GM23338 (cell line): ENCODE data around the gene DIP2C. TPM values are rescaled to one million over a fixed set of nuclear protein-coding genes. Genes with fewer than 3 reads are reported as not detected.

Experiments used
- ATAC-seq: fragments of 200-7000 bp; cut with Tn5 transposase; 3 replicates; pipeline ENCODE4 v1.9.1; 2020
- DNase-seq: peaks from one replicate; pipeline ENCODE4 v3.0.0-alpha.2; 2015; ENCODE audit warnings: low spot score
- H2AFZ ChIP-seq: fragments of 200-600 bp; sonication (generic); 2 replicates; pipeline ENCODE4 v1.8.0; 2016; ENCODE audit warnings: antibody characterized with exemption, mild to moderate bottlenecking, moderate library complexity
- H3F3A ChIP-seq: fragments of 200-600 bp; sonication (generic); replicated peaks from 2 replicates; pipeline ENCODE4 v1.8.0; 2017; ENCODE audit warnings: antibody characterized with exemption, mixed run types, low read depth
- H3K27ac ChIP-seq: fragments of 200-600 bp; sonication (generic); 2 replicates; pipeline ENCODE4 v1.6.1; 2016; ENCODE audit warnings: low read depth
- H3K27me3 ChIP-seq: fragments of 200-600 bp; sonication (generic); 2 replicates; pipeline ENCODE4 v1.8.0; 2016; ENCODE audit warnings: mild to moderate bottlenecking, mixed run types, moderate library complexity; ENCODE audit not compliant: insufficient read depth
- H3K36me3 ChIP-seq: fragments of 200-600 bp; sonication (generic); 2 replicates; pipeline ENCODE4 v1.8.0; 2016; ENCODE audit warnings: mild to moderate bottlenecking; ENCODE audit not compliant: insufficient read depth
- H3K4me1 ChIP-seq: fragments of 200-600 bp; sonication (generic); 2 replicates; pipeline ENCODE4 v1.8.0; 2016; ENCODE audit warnings: mild to moderate bottlenecking, moderate library complexity; ENCODE audit not compliant: insufficient read depth
- H3K4me2 ChIP-seq: fragments of 200-600 bp; sonication (generic); 2 replicates; pipeline ENCODE4 v1.7.1; 2017; ENCODE audit warnings: mixed run types
- H3K4me3 ChIP-seq: fragments of 200-600 bp; sonication (generic); 2 replicates; pipeline ENCODE4 v1.6.1; 2016; ENCODE audit warnings: mixed run types
- H3K79me2 ChIP-seq: fragments of 200-600 bp; sonication (generic); replicated peaks from 2 replicates; pipeline ENCODE4 v1.8.0; 2017; ENCODE audit warnings: mild to moderate bottlenecking; ENCODE audit not compliant: insufficient read depth
- H3K9me2 ChIP-seq: fragments of 200-600 bp; sonication (generic); 2 replicates; pipeline ENCODE4 v1.8.0; 2017; ENCODE audit not compliant: insufficient read depth
- H4K20me1 ChIP-seq: fragments of 200-600 bp; sonication (generic); replicated peaks from 2 replicates; pipeline ENCODE4 v1.8.0; 2017; ENCODE audit warnings: mild to moderate bottlenecking; ENCODE audit not compliant: insufficient read depth
- H3K27ac Mint-ChIP-seq: 2 replicates; pipeline ENCODE4 v1.8.0; 2020; ENCODE audit warnings: inconsistent platforms, mild to moderate bottlenecking, moderate library complexity, mixed read lengths
- H3K27me3 Mint-ChIP-seq: 3 replicates; pipeline ENCODE4 v1.8.0; 2022; ENCODE audit warnings: low read depth, mild to moderate bottlenecking, moderate library complexity, mixed read lengths, inconsistent platforms; ENCODE audit not compliant: insufficient read depth, poor library complexity
- H3K36me3 Mint-ChIP-seq: 3 replicates; pipeline ENCODE4 v1.8.0; 2021; ENCODE audit warnings: low read depth, mild to moderate bottlenecking, inconsistent platforms, moderate library complexity, mixed read lengths
- H3K4me1 Mint-ChIP-seq: 3 replicates; pipeline ENCODE4 v1.8.0; 2020; ENCODE audit warnings: mild to moderate bottlenecking, inconsistent platforms, mixed read lengths
- H3K4me3 Mint-ChIP-seq: 3 replicates; pipeline ENCODE4 v1.8.0; 2021; ENCODE audit warnings: moderate library complexity, mild to moderate bottlenecking, inconsistent platforms, mixed read lengths
- H3K9me3 Mint-ChIP-seq: 3 replicates; pipeline ENCODE4 v1.8.0; 2020; ENCODE audit warnings: moderate library complexity, mild to moderate bottlenecking, inconsistent platforms, mixed read lengths
- EZH2 ChIP-seq: fragments of 200-600 bp; sonication (generic); IDR thresholded peaks from one replicate; pipeline ENCODE4 v1.8.0; 2017; ENCODE audit warnings: antibody characterized with exemption, mild to moderate bottlenecking, low read depth; ENCODE audit not compliant: unreplicated experiment
- EZH2phosphoT487 ChIP-seq: fragments of 200-600 bp; sonication (generic); IDR thresholded peaks from one replicate; pipeline ENCODE4 v1.8.1; 2018; ENCODE audit warnings: antibody characterized with exemption; ENCODE audit not compliant: unreplicated experiment
- JUNB ChIP-seq: IDR thresholded peaks from one replicate; pipeline ENCODE4 v1.6.1; 2016; ENCODE audit warnings: antibody characterized with exemption; ENCODE audit not compliant: unreplicated experiment
- POLR2AphosphoS5 ChIP-seq: IDR thresholded peaks from 2 replicates; pipeline ENCODE4 v1.6.1; 2016; ENCODE audit warnings: antibody characterized with exemption, low read depth
- STAT1 ChIP-seq: IDR thresholded peaks from one replicate; pipeline ENCODE4 v1.6.1; 2016; ENCODE audit warnings: antibody characterized with exemption; ENCODE audit not compliant: unreplicated experiment
- polyA plus RNA-seq: library from polyadenylated mRNA; unstranded; fragments of >200 nt; fragmentation: Nextera tagmentation; extraction: Ambion mirVana; gene quantifications from 2 replicates; pipeline ENCODE4 v1.2.1, GENCODE V29; 2016
- total RNA-seq: library from RNA; depleted of rRNA; stranded (reverse); fragments of >200 nt; shearing (Covaris generic); gene quantifications from 2 replicates; pipeline ENCODE4 v1.2.3, GENCODE V29; 2014
- TF ChIP-seq, protein P1 (sequence below): fragments of 250-450 bp; sonication (Bioruptor Pico); IDR thresholded peaks from 2 replicates; pipeline ENCODE4 v1.5.0; 2020; ENCODE audit warnings: mild to moderate bottlenecking, moderate library complexity
- TF ChIP-seq, protein P2 (sequence below), 2 experiments: fragments of 200-600 bp in 1 of 2; sonication (generic) in 1 of 2; conservative IDR thresholded peaks; 2 replicates each; pipeline versions ENCODE4 v1.5.1 to v1.6.1; 2016 to 2017; ENCODE audit warnings: antibody characterized with exemption in 2 of 2, low read depth in 2 of 2, mild to moderate bottlenecking in 2 of 2, moderate library complexity in 1 of 2

The DIP2C gene
- total and polyA plus RNA-seq, 2 experiments from 2014 or later: 5.1 to 7.7 TPM

DNA sequence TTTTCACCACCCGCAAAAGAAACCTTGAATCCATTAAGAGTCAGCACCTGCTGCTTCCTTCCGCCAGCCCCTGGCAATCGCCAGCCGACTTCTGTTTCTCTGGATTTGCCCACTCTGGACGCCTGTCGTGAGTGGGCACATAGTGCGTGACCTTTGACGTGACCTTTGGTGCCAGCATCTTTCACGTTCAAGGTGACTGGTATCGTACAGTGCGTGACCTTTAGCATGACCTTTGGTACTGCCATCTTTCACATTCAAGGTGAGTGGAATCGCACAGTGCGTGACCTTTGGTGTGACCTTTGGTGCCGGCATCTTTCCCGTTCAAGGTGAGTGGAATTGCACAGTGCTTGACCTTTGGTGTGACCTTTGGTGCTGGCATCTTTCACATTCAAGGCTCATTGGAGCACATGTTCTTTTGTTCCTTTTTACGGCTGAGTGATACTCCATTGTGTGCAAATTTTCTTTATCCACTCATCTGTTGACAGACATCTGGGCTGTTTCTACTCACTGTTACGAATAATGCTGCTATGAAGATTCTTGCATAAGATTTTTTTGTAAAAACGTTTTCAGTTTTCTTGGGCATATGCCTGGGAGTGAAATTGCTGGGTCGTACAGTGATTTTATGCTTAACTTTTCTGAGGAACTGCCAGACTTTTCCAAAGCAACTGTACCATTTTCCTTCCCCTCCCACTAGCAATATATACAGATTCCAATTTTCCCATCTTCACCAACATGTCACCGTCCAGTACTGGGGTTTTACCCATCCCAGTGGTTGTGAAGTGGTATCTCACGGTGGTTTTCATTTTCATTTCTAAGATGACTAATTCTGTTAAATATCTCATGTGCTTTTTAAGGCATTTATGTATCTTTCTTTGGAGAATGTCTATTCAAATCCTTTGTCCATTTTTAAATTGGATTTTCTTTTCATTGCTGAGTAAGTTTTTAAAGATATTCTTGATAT, 145.3 kb downstream of the DIP2C start:
- no peaks in the 10 kb centered on the region for H3K36me3 ChIP-seq
- H4K20me1 ChIP-seq: no peaks in the 10 kb centered on the region
- Mint-ChIP-seq H3K27me3 (peaks cover 12% of the 10 kb centered on the region), H3K9me3 (no peaks in the 10 kb centered on the region), H3K4me3 (no peak overlapping the region), H3K36me3 (no peaks in the 10 kb centered on the region), H3K4me1 (peaks cover 26% of the 10 kb centered on the region), H3K27ac (no peak overlapping the region)
- H3K4me2 ChIP-seq: no peak overlapping the region
- H3K4me1 ChIP-seq: peaks cover 11% of the 10 kb centered on the region
- H3K4me3 ChIP-seq: no peak overlapping the region
- H3K9me2 ChIP-seq: no peaks in the 10 kb centered on the region
- 0 out of 2 replicates have a peak, but pooled peaks cover 6% of the 10 kb centered on the region for H3K79me2 ChIP-seq
- H2AFZ ChIP-seq: no peak overlapping the region
- no peaks in the 10 kb centered on the region for H3K27me3 ChIP-seq
- no peak for ATAC-seq
- DNase-seq: no peak
- no peak overlapping the region for H3K27ac ChIP-seq
- H3F3A ChIP-seq: 0 out of 2 replicates have a peak, but pooled peaks cover 3% of the 10 kb centered on the region
- TF ChIP-seq, protein P1, sequence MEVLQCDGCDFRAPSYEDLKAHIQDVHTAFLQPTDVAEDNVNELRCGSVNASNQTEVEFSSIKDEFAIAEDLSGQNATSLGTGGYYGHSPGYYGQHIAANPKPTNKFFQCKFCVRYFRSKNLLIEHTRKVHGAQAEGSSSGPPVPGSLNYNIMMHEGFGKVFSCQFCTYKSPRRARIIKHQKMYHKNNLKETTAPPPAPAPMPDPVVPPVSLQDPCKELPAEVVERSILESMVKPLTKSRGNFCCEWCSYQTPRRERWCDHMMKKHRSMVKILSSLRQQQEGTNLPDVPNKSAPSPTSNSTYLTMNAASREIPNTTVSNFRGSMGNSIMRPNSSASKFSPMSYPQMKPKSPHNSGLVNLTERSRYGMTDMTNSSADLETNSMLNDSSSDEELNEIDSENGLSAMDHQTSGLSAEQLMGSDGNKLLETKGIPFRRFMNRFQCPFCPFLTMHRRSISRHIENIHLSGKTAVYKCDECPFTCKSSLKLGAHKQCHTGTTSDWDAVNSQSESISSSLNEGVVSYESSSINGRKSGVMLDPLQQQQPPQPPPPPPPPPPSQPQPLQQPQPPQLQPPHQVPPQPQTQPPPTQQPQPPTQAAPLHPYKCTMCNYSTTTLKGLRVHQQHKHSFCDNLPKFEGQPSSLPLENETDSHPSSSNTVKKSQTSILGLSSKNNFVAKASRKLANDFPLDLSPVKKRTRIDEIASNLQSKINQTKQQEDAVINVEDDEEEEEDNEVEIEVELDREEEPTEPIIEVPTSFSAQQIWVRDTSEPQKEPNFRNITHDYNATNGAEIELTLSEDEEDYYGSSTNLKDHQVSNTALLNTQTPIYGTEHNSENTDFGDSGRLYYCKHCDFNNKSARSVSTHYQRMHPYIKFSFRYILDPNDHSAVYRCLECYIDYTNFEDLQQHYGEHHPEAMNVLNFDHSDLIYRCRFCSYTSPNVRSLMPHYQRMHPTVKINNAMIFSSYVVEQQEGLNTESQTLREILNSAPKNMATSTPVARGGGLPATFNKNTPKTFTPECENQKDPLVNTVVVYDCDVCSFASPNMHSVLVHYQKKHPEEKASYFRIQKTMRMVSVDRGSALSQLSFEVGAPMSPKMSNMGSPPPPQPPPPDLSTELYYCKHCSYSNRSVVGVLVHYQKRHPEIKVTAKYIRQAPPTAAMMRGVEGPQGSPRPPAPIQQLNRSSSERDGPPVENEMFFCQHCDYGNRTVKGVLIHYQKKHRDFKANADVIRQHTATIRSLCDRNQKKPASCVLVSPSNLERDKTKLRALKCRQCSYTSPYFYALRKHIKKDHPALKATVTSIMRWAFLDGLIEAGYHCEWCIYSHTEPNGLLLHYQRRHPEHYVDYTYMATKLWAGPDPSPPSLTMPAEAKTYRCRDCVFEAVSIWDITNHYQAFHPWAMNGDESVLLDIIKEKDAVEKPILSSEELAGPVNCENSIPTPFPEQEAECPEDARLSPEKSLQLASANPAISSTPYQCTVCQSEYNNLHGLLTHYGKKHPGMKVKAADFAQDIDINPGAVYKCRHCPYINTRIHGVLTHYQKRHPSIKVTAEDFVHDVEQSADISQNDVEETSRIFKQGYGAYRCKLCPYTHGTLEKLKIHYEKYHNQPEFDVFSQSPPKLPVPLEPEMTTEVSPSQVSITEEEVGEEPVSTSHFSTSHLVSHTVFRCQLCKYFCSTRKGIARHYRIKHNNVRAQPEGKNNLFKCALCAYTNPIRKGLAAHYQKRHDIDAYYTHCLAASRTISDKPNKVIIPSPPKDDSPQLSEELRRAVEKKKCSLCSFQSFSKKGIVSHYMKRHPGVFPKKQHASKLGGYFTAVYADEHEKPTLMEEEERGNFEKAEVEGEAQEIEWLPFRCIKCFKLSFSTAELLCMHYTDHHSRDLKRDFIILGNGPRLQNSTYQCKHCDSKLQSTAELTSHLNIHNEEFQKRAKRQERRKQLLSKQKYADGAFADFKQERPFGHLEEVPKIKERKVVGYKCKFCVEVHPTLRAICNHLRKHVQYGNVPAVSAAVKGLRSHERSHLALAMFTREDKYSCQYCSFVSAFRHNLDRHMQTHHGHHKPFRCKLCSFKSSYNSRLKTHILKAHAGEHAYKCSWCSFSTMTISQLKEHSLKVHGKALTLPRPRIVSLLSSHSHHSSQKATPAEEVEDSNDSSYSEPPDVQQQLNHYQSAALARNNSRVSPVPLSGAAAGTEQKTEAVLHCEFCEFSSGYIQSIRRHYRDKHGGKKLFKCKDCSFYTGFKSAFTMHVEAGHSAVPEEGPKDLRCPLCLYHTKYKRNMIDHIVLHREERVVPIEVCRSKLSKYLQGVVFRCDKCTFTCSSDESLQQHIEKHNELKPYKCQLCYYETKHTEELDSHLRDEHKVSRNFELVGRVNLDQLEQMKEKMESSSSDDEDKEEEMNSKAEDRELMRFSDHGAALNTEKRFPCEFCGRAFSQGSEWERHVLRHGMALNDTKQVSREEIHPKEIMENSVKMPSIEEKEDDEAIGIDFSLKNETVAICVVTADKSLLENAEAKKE: no peak
- TF ChIP-seq EZH2: no peak
- TF ChIP-seq EZH2phosphoT487: no peak
- TF ChIP-seq STAT1: no peak
- no peak for TF ChIP-seq POLR2AphosphoS5
- TF ChIP-seq, protein P2, sequence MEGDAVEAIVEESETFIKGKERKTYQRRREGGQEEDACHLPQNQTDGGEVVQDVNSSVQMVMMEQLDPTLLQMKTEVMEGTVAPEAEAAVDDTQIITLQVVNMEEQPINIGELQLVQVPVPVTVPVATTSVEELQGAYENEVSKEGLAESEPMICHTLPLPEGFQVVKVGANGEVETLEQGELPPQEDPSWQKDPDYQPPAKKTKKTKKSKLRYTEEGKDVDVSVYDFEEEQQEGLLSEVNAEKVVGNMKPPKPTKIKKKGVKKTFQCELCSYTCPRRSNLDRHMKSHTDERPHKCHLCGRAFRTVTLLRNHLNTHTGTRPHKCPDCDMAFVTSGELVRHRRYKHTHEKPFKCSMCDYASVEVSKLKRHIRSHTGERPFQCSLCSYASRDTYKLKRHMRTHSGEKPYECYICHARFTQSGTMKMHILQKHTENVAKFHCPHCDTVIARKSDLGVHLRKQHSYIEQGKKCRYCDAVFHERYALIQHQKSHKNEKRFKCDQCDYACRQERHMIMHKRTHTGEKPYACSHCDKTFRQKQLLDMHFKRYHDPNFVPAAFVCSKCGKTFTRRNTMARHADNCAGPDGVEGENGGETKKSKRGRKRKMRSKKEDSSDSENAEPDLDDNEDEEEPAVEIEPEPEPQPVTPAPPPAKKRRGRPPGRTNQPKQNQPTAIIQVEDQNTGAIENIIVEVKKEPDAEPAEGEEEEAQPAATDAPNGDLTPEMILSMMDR (conservative IDR thresholded peaks at IDR 0.05; ENCODE audit: low read depth in 2 of 2): no peak
- TF ChIP-seq JUNB: no peak
